ENCODE results near the gene POU6F2.

- TF ChIP-seq ZFP37 (tag by site-specific recombination; IDR thresholded peaks at IDR 0.05) (no peak), REST (tag by site-specific recombination; IDR thresholded peaks at IDR 0.05) (no peak), SP2 (tag by site-specific recombination; IDR thresholded peaks at IDR 0.05) (no peak), CTCF (tag by site-specific recombination; IDR thresholded peaks at IDR 0.05) (no peak), ZNF473 (tag by site-specific recombination; IDR thresholded peaks at IDR 0.05) (no peak), ZBTB17 (tag by site-specific recombination; IDR thresholded peaks at IDR 0.05) (no peak), ZNF266 (tag by site-specific recombination; IDR thresholded peaks at IDR 0.05; ENCODE audit: low read depth) (no peak), SCRT1 (tag by site-specific recombination; IDR thresholded peaks at IDR 0.05; ENCODE audit: borderline replicate concordance) (no peak)
Measured at GRCh38 chr7:39132306-39132705, 154.6 kb downstream of the POU6F2 start.

Measured in HEK293 (cell line).